ENCODE data around the gene GPC5.

DNA sequence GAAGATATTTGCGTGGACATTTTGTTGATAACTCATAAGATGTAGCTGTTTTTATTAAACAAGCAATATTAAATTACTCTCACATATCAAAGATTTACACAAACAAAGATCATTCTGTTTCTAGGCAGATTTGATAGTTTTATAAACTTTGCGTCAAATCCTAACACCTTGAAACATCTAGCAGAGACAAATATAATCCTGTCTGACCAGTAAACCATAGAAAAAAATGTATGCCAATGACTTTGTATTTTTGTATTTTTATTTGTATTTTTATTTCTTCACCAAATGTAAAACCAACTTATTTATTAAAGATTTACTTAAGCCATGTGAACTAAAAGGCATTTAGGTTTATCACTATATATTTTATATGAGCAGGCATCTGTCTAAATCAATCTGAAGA is 494.6 kb downstream of the GPC5 start:
- no peak for TF ChIP-seq KLF1 (tag; IDR thresholded peaks at IDR 0.05)
- TF ChIP-seq ZBTB5 (IDR thresholded peaks at IDR 0.05): no peak
- no peak for TF ChIP-seq CTCF (IDR thresholded peaks at IDR 0.05 in 2 of 3, conservative IDR thresholded peaks at IDR 0.05 in 1 of 3; ENCODE audit: insufficient read depth in 2 of 3, low read depth in 1 of 3, low read length in 3 of 3)
- TF ChIP-seq ZBTB11 (CRISPR knock-in tag; IDR thresholded peaks at IDR 0.05): no peak
- TF ChIP-seq FOS (IDR thresholded peaks at IDR 0.05; ENCODE audit: extremely low read depth, insufficient read length): no peak
- TF ChIP-seq ZNF239 (CRISPR knock-in tag; IDR thresholded peaks at IDR 0.05): no peak
- TF ChIP-seq MAFG (tag; conservative IDR thresholded peaks at IDR 0.05): no peak
- TF ChIP-seq POLR2A (conservative IDR thresholded peaks at IDR 0.05): no peak
- TF ChIP-seq ARID1B (IDR thresholded peaks at IDR 0.05): no peak
- TF ChIP-seq PRPF4 (IDR thresholded peaks at IDR 0.05; ENCODE audit: insufficient read depth, low read depth, low read length, poor library complexity, severe bottlenecking): no peak
- TF ChIP-seq, protein P1, sequence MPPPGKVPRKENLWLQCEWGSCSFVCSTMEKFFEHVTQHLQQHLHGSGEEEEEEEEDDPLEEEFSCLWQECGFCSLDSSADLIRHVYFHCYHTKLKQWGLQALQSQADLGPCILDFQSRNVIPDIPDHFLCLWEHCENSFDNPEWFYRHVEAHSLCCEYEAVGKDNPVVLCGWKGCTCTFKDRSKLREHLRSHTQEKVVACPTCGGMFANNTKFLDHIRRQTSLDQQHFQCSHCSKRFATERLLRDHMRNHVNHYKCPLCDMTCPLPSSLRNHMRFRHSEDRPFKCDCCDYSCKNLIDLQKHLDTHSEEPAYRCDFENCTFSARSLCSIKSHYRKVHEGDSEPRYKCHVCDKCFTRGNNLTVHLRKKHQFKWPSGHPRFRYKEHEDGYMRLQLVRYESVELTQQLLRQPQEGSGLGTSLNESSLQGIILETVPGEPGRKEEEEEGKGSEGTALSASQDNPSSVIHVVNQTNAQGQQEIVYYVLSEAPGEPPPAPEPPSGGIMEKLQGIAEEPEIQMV (tag; conservative IDR thresholded peaks at IDR 0.05; ENCODE audit: low read depth): no peak
